HepG2 (cell line): ENCODE results near the gene SEMA5B.

Source experiments
- BRF2 ChIP-seq: sonication (generic); formaldehyde crosslinking; IDR thresholded peaks from 2 replicates; pipeline ENCODE4 v1.8.1; 2022; ENCODE audit warnings: mild to moderate bottlenecking, missing genetic modification reagents
- FOXM1 ChIP-seq: sonication (generic); formaldehyde crosslinking; IDR thresholded peaks from 2 replicates; pipeline ENCODE4 v1.5.0; 2020; ENCODE audit warnings: missing genetic modification reagents
- PLRG1 ChIP-seq: fragments of 450-650 bp; conservative IDR thresholded peaks from 2 replicates; pipeline ENCODE4 v1.6.1; 2016
- ZNF792 ChIP-seq: IDR thresholded peaks from 2 replicates; pipeline ENCODE4 v1.6.1; 2016

- TF ChIP-seq ZNF792 (CRISPR knock-in tag) = no peak
- TF ChIP-seq FOXM1 (CRISPR knock-in tag) = no peak
- no peak for TF ChIP-seq PLRG1
- no peak for TF ChIP-seq BRF2 (CRISPR knock-in tag)
These were observed 65.4 kb downstream of the SEMA5B start for GRCh38 chr3:122962149-122962548.
